GM10847 (cell line): ENCODE results near the gene ITFG1.

Source experiments
- POLR2A ChIP-seq: IDR thresholded peaks from 2 replicates; pipeline ENCODE4 v1.6.1; 2011; ENCODE audit not compliant: insufficient read length; ENCODE audit errors: extremely low read depth

ITFG1 gene

GRCh38 chr16:47309581-47310312 lies 151.1 kb downstream of the ITFG1 start:
- TF ChIP-seq POLR2A = no peak

GRCh38 chr16:47308601-47309000 lies 152.3 kb downstream of the ITFG1 start:
- no peak for TF ChIP-seq POLR2A

GRCh38 chr16:47304563-47304962 lies 156.3 kb downstream of the ITFG1 start:
- no peak for TF ChIP-seq POLR2A

GRCh38 chr16:47299587-47299986 lies 161.3 kb downstream of the ITFG1 start:
- TF ChIP-seq POLR2A = no peak

- TF ChIP-seq POLR2A = no peak
Observed at GRCh38 chr16:47284999-47285398, 175.9 kb downstream of the ITFG1 start.

- no peak for TF ChIP-seq POLR2A
Observed at GRCh38 chr16:47278306-47278970, 182.4 kb downstream of the ITFG1 start.

- no peak for TF ChIP-seq POLR2A
Observed at GRCh38 chr16:47276522-47276921, 184.3 kb downstream of the ITFG1 start.

- TF ChIP-seq POLR2A = no peak
Observed at GRCh38 chr16:47262938-47263337, 197.9 kb downstream of the ITFG1 start.

- TF ChIP-seq POLR2A = no peak
Observed at GRCh38 chr16:47260503-47260902, 200.4 kb downstream of the ITFG1 start.

GRCh38 chr16:47258874-47259461 lies 201.9 kb downstream of the ITFG1 start:
- no peak for TF ChIP-seq POLR2A

- TF ChIP-seq POLR2A = no peak
Observed at GRCh38 chr16:47254756-47255155, 206.1 kb downstream of the ITFG1 start.

GRCh38 chr16:47250983-47251382 lies 209.9 kb downstream of the ITFG1 start:
- TF ChIP-seq POLR2A = no peak

- TF ChIP-seq POLR2A = no peak
Observed at GRCh38 chr16:47247690-47248089, 213.2 kb downstream of the ITFG1 start.

GRCh38 chr16:47244206-47244605 lies 216.7 kb downstream of the ITFG1 start:
- no peak for TF ChIP-seq POLR2A

- TF ChIP-seq POLR2A = no peak
Observed at GRCh38 chr16:47241061-47241460, 219.8 kb downstream of the ITFG1 start.

GRCh38 chr16:47236716-47237115 lies 224.1 kb downstream of the ITFG1 start:
- TF ChIP-seq POLR2A = no peak
